ENCODE measurements around the gene GTSE1. TPM values are rescaled to one million over a fixed set of nuclear protein-coding genes. Genes with fewer than 3 reads are reported as not detected.

Gene GTSE1
- total and polyA plus RNA-seq, 2 of the 13 experiments (the other 11 are each of a cell fraction or from before 2014, with no cell fraction given), result 10.7 to 13.5 TPM

- TF ChIP-seq MLX (CRISPR knock-in tag; IDR thresholded peaks at IDR 0.05) (0 out of 2 replicates have a peak, but pooled peaks have one; percentile 18), ZKSCAN1 (IDR thresholded peaks at IDR 0.05; ENCODE audit: low read length) (no peak), ZNF333 (CRISPR knock-in tag; IDR thresholded peaks at IDR 0.05; ENCODE audit: borderline replicate concordance) (no peak), KDM2A (CRISPR knock-in tag; IDR thresholded peaks at IDR 0.05; ENCODE audit: borderline replicate concordance, low read depth) (0 out of 2 replicates have a peak, but pooled peaks have one; percentile 5), ZNF317 (CRISPR knock-in tag; IDR thresholded peaks at IDR 0.05) (peak; percentile 45; the same call in 1 of the 2 replicates), HMGA1 (CRISPR knock-in tag; conservative IDR thresholded peaks at IDR 0.05) (no peak), ZBED4 (CRISPR knock-in tag; IDR thresholded peaks at IDR 0.05; ENCODE audit: borderline replicate concordance) (no peak), ZBTB43 (CRISPR knock-in tag; conservative IDR thresholded peaks at IDR 0.05) (no peak), SALL1 (CRISPR knock-in tag; IDR thresholded peaks at IDR 0.05) (no peak), GPN1 (CRISPR knock-in tag; IDR thresholded peaks at IDR 0.05; ENCODE audit: borderline replicate concordance) (no peak), ZNF350 (CRISPR knock-in tag; IDR thresholded peaks at IDR 0.05; ENCODE audit: borderline replicate concordance, low read depth) (no peak), ZNF30 (CRISPR knock-in tag; IDR thresholded peaks at IDR 0.05) (peak; percentile 60; the same call in 1 of the 2 replicates), RBAK (CRISPR knock-in tag; IDR thresholded peaks at IDR 0.05) (no peak), MED13 (CRISPR knock-in tag; IDR thresholded peaks at IDR 0.05) (0 out of 2 replicates have a peak, but pooled peaks have one; percentile 39), NR2F6 (IDR thresholded peaks at IDR 0.05) (no peak; the same call in 1 of the 2 replicates), NR2F6 (CRISPR knock-in tag; IDR thresholded peaks at IDR 0.05) (peak; percentile 22; the same call in 1 of the 2 replicates), ZNF224 (CRISPR knock-in tag; IDR thresholded peaks at IDR 0.05) (no peak)
- TF ChIP-seq, protein P1, sequence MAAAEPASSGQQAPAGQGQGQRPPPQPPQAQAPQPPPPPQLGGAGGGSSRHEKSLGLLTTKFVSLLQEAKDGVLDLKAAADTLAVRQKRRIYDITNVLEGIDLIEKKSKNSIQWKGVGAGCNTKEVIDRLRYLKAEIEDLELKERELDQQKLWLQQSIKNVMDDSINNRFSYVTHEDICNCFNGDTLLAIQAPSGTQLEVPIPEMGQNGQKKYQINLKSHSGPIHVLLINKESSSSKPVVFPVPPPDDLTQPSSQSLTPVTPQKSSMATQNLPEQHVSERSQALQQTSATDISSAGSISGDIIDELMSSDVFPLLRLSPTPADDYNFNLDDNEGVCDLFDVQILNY (CRISPR knock-in tag; conservative IDR thresholded peaks at IDR 0.05), result no peak
- TF ChIP-seq, protein P2, sequence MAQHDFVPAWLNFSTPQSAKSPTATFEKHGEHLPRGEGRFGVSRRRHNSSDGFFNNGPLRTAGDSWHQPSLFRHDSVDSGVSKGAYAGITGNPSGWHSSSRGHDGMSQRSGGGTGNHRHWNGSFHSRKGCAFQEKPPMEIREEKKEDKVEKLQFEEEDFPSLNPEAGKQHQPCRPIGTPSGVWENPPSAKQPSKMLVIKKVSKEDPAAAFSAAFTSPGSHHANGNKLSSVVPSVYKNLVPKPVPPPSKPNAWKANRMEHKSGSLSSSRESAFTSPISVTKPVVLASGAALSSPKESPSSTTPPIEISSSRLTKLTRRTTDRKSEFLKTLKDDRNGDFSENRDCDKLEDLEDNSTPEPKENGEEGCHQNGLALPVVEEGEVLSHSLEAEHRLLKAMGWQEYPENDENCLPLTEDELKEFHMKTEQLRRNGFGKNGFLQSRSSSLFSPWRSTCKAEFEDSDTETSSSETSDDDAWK (CRISPR knock-in tag; IDR thresholded peaks at IDR 0.05), result no peak
- TF ChIP-seq, protein P3, sequence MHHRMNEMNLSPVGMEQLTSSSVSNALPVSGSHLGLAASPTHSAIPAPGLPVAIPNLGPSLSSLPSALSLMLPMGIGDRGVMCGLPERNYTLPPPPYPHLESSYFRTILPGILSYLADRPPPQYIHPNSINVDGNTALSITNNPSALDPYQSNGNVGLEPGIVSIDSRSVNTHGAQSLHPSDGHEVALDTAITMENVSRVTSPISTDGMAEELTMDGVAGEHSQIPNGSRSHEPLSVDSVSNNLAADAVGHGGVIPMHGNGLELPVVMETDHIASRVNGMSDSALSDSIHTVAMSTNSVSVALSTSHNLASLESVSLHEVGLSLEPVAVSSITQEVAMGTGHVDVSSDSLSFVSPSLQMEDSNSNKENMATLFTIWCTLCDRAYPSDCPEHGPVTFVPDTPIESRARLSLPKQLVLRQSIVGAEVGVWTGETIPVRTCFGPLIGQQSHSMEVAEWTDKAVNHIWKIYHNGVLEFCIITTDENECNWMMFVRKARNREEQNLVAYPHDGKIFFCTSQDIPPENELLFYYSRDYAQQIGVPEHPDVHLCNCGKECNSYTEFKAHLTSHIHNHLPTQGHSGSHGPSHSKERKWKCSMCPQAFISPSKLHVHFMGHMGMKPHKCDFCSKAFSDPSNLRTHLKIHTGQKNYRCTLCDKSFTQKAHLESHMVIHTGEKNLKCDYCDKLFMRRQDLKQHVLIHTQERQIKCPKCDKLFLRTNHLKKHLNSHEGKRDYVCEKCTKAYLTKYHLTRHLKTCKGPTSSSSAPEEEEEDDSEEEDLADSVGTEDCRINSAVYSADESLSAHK (CRISPR knock-in tag; IDR thresholded peaks at IDR 0.05; ENCODE audit: borderline replicate concordance), result no peak
Observed at GRCh38 chr22:46250783-46251125, 45.9 kb upstream of the GTSE1 start (continued).

Data from HepG2 (cell line).